WI38 (cell line): Measurements from ENCODE around the gene EYA2.
"Not testable (repeated sequence)": the region's sequence is repeated elsewhere in the genome, so short reads cannot be mapped to it uniquely, and the experiment has no call there.

Experiments
- H3K4me3 ChIP-seq: 2 replicates; pipeline ENCODE4 v1.5.1; 2011; ENCODE audit warnings: low read depth, mild to moderate bottlenecking, control low read depth, low read length
- CTCF ChIP-seq: IDR thresholded peaks from 2 replicates; pipeline ENCODE4 v1.5.1; 2012; ENCODE audit warnings: low read depth, mild to moderate bottlenecking, control low read depth, low read length

EYA2 gene

DNA sequence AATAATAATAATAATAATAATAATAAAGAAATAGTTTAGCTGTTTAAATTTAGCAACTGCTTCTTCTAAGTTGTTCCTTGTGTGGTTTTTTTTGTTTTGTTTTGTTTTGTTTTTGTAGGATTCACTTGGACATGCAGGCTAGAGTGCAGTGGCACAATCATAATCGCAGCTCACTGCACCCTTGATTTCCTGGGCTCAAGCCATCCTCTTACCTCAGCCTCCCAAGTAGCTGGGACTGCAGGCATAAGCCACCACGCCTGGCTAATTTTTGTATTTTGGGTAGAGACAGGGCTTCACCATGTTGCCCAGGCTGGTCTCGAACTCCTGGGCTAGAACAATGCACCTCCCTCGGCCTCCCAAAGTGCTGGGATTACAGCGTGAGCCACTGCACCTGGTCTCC, 15.3 kb upstream of the EYA2 start:
- no peak overlapping the region for H3K4me3 ChIP-seq
- no peak for TF ChIP-seq CTCF

- not testable (repeated sequence) for H3K4me3 ChIP-seq
Observed at GRCh38 chr20:46879963-46880362, 14.7 kb upstream of the EYA2 start.

DNA sequence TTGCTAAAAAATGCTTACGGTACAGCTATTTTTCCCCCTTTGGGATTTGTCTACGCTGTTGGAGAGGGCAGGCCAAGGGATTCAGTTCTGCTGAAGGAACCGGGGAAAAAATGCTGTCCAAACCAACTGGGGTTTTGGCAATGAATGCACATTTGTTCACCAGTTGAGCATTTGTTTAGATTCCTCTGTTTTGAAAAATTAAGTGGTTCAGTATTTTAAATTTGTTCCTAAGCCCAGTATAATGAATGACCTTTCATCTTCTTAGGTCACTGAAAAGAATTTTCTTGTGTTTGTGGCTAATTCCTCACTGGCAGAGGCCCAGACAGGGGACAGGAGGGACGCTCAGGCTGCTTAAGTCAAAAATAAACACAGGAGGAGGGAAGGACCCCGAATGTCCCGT, 10.8 kb upstream of the EYA2 start:
- no peak for TF ChIP-seq CTCF
- H3K4me3 ChIP-seq = no peak overlapping the region

DNA sequence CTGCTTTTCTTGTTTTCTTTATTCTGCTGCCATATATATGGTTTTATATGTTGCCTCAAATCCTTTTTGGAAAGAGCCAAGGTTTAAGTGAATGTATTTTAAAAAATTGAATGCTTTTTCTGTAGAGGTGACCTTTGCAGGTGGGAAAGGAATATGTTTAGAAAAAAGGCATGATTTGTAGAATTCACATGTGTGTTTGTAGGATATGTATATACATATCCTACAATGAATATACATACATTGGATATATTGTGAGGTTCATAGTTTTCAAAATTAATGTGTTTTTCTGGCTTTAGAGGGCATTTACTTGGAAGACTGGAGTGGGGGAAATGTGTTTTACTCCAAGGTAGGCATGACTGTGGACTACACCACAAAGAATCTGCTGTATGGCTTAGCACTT, 4.0 kb upstream of the EYA2 start:
- TF ChIP-seq CTCF = no peak
- H3K4me3 ChIP-seq = no peak overlapping the region

DNA sequence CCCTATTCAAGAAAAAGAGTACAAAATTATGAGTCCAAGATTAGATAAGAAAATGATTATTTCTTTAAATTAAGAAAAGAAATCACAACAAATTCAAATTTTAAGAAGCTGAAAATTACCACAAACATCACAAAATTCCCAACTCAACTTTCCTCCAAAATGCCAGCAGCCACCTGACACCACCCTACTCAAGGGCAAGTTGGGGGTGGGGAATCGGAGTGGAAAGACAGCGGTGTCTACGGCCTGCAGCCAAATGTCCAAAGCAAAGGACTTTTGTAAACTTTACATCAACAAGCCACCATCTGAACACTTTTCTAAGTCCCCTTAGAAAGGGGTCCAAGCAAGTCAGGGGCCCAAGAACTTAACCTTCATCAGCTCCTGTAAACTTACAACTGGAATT, 1.6 kb upstream of the EYA2 start:
- TF ChIP-seq CTCF = no peak

GRCh38 chr20:46893877-46894578, 615 bp upstream of the EYA2 start:
- 0 out of 2 replicates have a peak overlapping the region, but pooled peaks have one; percentile 14 for H3K4me3 ChIP-seq

More for the DNA sequence above, 1.6 kb upstream of the EYA2 start:
- H3K4me3 ChIP-seq = no peak overlapping the region

DNA sequence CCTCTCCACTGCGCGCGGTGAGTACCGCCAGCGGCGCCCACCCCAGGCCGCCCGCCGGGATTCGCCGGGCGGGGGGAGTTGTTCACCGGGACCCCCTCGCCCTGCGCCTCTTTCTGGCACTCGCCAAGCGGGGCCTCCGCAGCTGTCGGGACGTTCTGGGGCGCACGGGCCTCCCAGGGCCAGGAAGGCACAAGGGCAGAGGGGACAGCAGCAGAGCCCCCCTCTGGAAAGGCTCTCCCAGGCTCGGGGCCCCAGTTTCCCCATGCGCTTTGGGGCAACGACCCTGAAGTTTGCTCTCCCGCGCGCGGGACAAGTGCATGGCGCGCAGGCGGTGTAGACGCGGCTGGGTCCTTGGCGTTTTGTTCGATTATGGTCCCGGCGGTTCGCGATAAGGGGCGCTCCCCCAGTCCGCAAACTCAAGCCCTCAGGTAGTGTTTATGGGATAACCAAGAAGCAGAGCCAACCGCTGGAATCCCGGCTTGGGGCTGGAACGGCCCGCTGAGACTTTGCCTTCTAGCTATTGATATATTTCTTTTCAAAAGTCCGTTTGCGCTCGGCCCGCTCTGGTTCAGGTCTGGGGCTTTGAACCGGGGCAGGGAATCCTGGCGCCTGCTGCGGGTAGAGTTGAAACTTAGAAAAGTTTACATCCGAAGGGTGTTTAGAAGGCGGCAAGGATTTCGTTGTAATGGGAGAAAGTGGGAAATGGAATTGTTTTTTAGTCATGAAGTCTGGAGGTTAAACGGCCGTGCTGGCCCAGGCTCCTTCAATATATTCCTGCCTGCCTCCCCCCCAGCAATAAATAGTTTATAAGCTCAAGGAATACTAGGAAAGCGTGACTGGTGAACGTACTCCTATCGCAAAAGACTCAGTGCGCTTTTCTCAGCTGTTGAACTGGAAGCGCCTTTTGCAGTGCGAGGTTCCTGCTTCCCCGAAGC, 595 bp downstream of the EYA2 start:
- TF ChIP-seq CTCF = no peak
- H3K4me3 ChIP-seq = peak overlapping the region; percentile 62

More at GRCh38 chr20:46893877-46894578, 615 bp upstream of the EYA2 start:
- no peak for TF ChIP-seq CTCF
